ENCODE data around the gene ASIC4.

- TF ChIP-seq, protein P1, sequence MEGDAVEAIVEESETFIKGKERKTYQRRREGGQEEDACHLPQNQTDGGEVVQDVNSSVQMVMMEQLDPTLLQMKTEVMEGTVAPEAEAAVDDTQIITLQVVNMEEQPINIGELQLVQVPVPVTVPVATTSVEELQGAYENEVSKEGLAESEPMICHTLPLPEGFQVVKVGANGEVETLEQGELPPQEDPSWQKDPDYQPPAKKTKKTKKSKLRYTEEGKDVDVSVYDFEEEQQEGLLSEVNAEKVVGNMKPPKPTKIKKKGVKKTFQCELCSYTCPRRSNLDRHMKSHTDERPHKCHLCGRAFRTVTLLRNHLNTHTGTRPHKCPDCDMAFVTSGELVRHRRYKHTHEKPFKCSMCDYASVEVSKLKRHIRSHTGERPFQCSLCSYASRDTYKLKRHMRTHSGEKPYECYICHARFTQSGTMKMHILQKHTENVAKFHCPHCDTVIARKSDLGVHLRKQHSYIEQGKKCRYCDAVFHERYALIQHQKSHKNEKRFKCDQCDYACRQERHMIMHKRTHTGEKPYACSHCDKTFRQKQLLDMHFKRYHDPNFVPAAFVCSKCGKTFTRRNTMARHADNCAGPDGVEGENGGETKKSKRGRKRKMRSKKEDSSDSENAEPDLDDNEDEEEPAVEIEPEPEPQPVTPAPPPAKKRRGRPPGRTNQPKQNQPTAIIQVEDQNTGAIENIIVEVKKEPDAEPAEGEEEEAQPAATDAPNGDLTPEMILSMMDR (IDR thresholded peaks at IDR 0.05; ENCODE audit: low read depth, low read length, poor library complexity, severe bottlenecking): no peak
- TF ChIP-seq EZH2phosphoT487 (IDR thresholded peaks at IDR 0.05; ENCODE audit: borderline replicate concordance, low read length): no peak
Observed at GRCh38 chr2:219567131-219567530, 52.8 kb downstream of the ASIC4 start.

All from DOHH2 (cell line).